GM23338 (cell line): ENCODE results near the gene TRPM1. TPM values are rescaled to one million over a fixed set of nuclear protein-coding genes. Genes with fewer than 3 reads are reported as not detected.

Source experiments
- ATAC-seq: fragments of 200-7000 bp; cut with Tn5 transposase; 3 replicates; pipeline ENCODE4 v1.9.1; 2020
- DNase-seq: peaks from one replicate; pipeline ENCODE4 v3.0.0-alpha.2; 2015; ENCODE audit warnings: low spot score
- H2AFZ ChIP-seq: fragments of 200-600 bp; sonication (generic); 2 replicates; pipeline ENCODE4 v1.8.0; 2016; ENCODE audit warnings: antibody characterized with exemption, mild to moderate bottlenecking, moderate library complexity
- H3F3A ChIP-seq: fragments of 200-600 bp; sonication (generic); replicated peaks from 2 replicates; pipeline ENCODE4 v1.8.0; 2017; ENCODE audit warnings: antibody characterized with exemption, mixed run types, low read depth
- H3K27ac ChIP-seq: fragments of 200-600 bp; sonication (generic); 2 replicates; pipeline ENCODE4 v1.6.1; 2016; ENCODE audit warnings: low read depth
- H3K27me3 ChIP-seq: fragments of 200-600 bp; sonication (generic); 2 replicates; pipeline ENCODE4 v1.8.0; 2016; ENCODE audit warnings: mild to moderate bottlenecking, mixed run types, moderate library complexity; ENCODE audit not compliant: insufficient read depth
- H3K36me3 ChIP-seq: fragments of 200-600 bp; sonication (generic); 2 replicates; pipeline ENCODE4 v1.8.0; 2016; ENCODE audit warnings: mild to moderate bottlenecking; ENCODE audit not compliant: insufficient read depth
- H3K4me1 ChIP-seq: fragments of 200-600 bp; sonication (generic); 2 replicates; pipeline ENCODE4 v1.8.0; 2016; ENCODE audit warnings: mild to moderate bottlenecking, moderate library complexity; ENCODE audit not compliant: insufficient read depth
- H3K4me2 ChIP-seq: fragments of 200-600 bp; sonication (generic); 2 replicates; pipeline ENCODE4 v1.7.1; 2017; ENCODE audit warnings: mixed run types
- H3K4me3 ChIP-seq: fragments of 200-600 bp; sonication (generic); 2 replicates; pipeline ENCODE4 v1.6.1; 2016; ENCODE audit warnings: mixed run types
- H3K79me2 ChIP-seq: fragments of 200-600 bp; sonication (generic); replicated peaks from 2 replicates; pipeline ENCODE4 v1.8.0; 2017; ENCODE audit warnings: mild to moderate bottlenecking; ENCODE audit not compliant: insufficient read depth
- H3K9me2 ChIP-seq: fragments of 200-600 bp; sonication (generic); 2 replicates; pipeline ENCODE4 v1.8.0; 2017; ENCODE audit not compliant: insufficient read depth
- H4K20me1 ChIP-seq: fragments of 200-600 bp; sonication (generic); replicated peaks from 2 replicates; pipeline ENCODE4 v1.8.0; 2017; ENCODE audit warnings: mild to moderate bottlenecking; ENCODE audit not compliant: insufficient read depth
- H3K27ac Mint-ChIP-seq: 2 replicates; pipeline ENCODE4 v1.8.0; 2020; ENCODE audit warnings: inconsistent platforms, mild to moderate bottlenecking, moderate library complexity, mixed read lengths
- H3K27me3 Mint-ChIP-seq: 3 replicates; pipeline ENCODE4 v1.8.0; 2022; ENCODE audit warnings: low read depth, mild to moderate bottlenecking, moderate library complexity, mixed read lengths, inconsistent platforms; ENCODE audit not compliant: insufficient read depth, poor library complexity
- H3K36me3 Mint-ChIP-seq: 3 replicates; pipeline ENCODE4 v1.8.0; 2021; ENCODE audit warnings: low read depth, mild to moderate bottlenecking, inconsistent platforms, moderate library complexity, mixed read lengths
- H3K4me1 Mint-ChIP-seq: 3 replicates; pipeline ENCODE4 v1.8.0; 2020; ENCODE audit warnings: mild to moderate bottlenecking, inconsistent platforms, mixed read lengths
- H3K4me3 Mint-ChIP-seq: 3 replicates; pipeline ENCODE4 v1.8.0; 2021; ENCODE audit warnings: moderate library complexity, mild to moderate bottlenecking, inconsistent platforms, mixed read lengths
- H3K9me3 Mint-ChIP-seq: 3 replicates; pipeline ENCODE4 v1.8.0; 2020; ENCODE audit warnings: moderate library complexity, mild to moderate bottlenecking, inconsistent platforms, mixed read lengths
- CREB1 ChIP-seq: fragments of 250-450 bp; sonication (Bioruptor Pico); IDR thresholded peaks from 2 replicates; pipeline ENCODE4 v1.5.0; 2020; ENCODE audit warnings: low read depth, mild to moderate bottlenecking, moderate library complexity
- EZH2 ChIP-seq: fragments of 200-600 bp; sonication (generic); IDR thresholded peaks from one replicate; pipeline ENCODE4 v1.8.0; 2017; ENCODE audit warnings: antibody characterized with exemption, mild to moderate bottlenecking, low read depth; ENCODE audit not compliant: unreplicated experiment
- EZH2phosphoT487 ChIP-seq: fragments of 200-600 bp; sonication (generic); IDR thresholded peaks from one replicate; pipeline ENCODE4 v1.8.1; 2018; ENCODE audit warnings: antibody characterized with exemption; ENCODE audit not compliant: unreplicated experiment
- JUNB ChIP-seq: IDR thresholded peaks from one replicate; pipeline ENCODE4 v1.6.1; 2016; ENCODE audit warnings: antibody characterized with exemption; ENCODE audit not compliant: unreplicated experiment
- POLR2AphosphoS5 ChIP-seq: IDR thresholded peaks from 2 replicates; pipeline ENCODE4 v1.6.1; 2016; ENCODE audit warnings: antibody characterized with exemption, low read depth
- polyA plus RNA-seq: library from polyadenylated mRNA; unstranded; fragments of >200 nt; fragmentation: Nextera tagmentation; extraction: Ambion mirVana; gene quantifications from 2 replicates; pipeline ENCODE4 v1.2.1, GENCODE V29; 2016
- total RNA-seq: library from RNA; depleted of rRNA; stranded (reverse); fragments of >200 nt; shearing (Covaris generic); gene quantifications from 2 replicates; pipeline ENCODE4 v1.2.3, GENCODE V29; 2014
- TF ChIP-seq, protein P1 (sequence below): fragments of 250-450 bp; sonication (Bioruptor Pico); IDR thresholded peaks from 2 replicates; pipeline ENCODE4 v1.5.0; 2020; ENCODE audit warnings: mild to moderate bottlenecking, moderate library complexity
- TF ChIP-seq, protein P2 (sequence below), 2 experiments: fragments of 200-600 bp in 1 of 2; sonication (generic) in 1 of 2; conservative IDR thresholded peaks; 2 replicates each; pipeline versions ENCODE4 v1.5.1 to v1.6.1; 2016 to 2017; ENCODE audit warnings: antibody characterized with exemption in 2 of 2, low read depth in 2 of 2, mild to moderate bottlenecking in 2 of 2, moderate library complexity in 1 of 2
- TF ChIP-seq, protein P3 (sequence below): IDR thresholded peaks from one replicate; pipeline ENCODE4 v1.6.1; 2018; ENCODE audit warnings: antibody characterized with exemption; ENCODE audit not compliant: unreplicated experiment

The TRPM1 gene
- total and polyA plus RNA-seq, 2 experiments from 2014 or later: 0.19 TPM; not detected in 1

DNA sequence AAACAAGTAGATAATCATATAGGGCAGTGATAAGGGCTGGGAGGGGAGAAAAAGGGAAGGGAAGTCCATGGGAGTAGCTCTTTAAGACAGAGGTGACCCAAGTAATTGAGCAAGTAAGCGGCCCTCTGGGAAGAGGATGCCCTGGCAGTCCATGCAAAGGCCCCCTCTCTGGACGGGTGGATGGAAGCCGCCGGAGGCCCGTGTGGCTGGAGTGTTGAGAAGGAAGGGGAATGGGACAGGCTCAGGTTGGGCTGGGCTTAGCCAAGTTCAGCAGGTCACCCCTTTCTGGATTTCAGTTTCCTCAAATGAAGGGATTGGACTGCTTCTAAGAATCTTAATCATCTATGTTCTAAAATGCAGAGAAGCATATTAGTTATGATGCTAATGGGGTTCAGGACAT is 32.4 kb upstream of the TRPM1 start:
- Mint-ChIP-seq H3K27me3 (peaks cover 12% of the 10 kb centered on the region), H3K4me3 (no peak overlapping the region), H3K27ac (no peak overlapping the region), H3K36me3 (peaks cover 18% of the 10 kb centered on the region), H3K4me1 (peaks cover 16% of the 10 kb centered on the region), H3K9me3 (peaks cover 22% of the 10 kb centered on the region)
- no peak for ATAC-seq
- Histone ChIP-seq H3K27ac (no peak overlapping the region), H4K20me1 (no peaks in the 10 kb centered on the region), H3K4me3 (no peak overlapping the region), H3K4me1 (no peaks in the 10 kb centered on the region; the same call in 1 of the 2 replicates), H3F3A (no peaks in the 10 kb centered on the region), H2AFZ (no peak overlapping the region), H3K36me3 (no peaks in the 10 kb centered on the region), H3K4me2 (no peak overlapping the region), H3K79me2 (no peaks in the 10 kb centered on the region), H3K9me2 (no peaks in the 10 kb centered on the region; the same call in 1 of the 2 replicates), H3K27me3 (no peaks in the 10 kb centered on the region)
- no peak for DNase-seq
- TF ChIP-seq, protein P1, sequence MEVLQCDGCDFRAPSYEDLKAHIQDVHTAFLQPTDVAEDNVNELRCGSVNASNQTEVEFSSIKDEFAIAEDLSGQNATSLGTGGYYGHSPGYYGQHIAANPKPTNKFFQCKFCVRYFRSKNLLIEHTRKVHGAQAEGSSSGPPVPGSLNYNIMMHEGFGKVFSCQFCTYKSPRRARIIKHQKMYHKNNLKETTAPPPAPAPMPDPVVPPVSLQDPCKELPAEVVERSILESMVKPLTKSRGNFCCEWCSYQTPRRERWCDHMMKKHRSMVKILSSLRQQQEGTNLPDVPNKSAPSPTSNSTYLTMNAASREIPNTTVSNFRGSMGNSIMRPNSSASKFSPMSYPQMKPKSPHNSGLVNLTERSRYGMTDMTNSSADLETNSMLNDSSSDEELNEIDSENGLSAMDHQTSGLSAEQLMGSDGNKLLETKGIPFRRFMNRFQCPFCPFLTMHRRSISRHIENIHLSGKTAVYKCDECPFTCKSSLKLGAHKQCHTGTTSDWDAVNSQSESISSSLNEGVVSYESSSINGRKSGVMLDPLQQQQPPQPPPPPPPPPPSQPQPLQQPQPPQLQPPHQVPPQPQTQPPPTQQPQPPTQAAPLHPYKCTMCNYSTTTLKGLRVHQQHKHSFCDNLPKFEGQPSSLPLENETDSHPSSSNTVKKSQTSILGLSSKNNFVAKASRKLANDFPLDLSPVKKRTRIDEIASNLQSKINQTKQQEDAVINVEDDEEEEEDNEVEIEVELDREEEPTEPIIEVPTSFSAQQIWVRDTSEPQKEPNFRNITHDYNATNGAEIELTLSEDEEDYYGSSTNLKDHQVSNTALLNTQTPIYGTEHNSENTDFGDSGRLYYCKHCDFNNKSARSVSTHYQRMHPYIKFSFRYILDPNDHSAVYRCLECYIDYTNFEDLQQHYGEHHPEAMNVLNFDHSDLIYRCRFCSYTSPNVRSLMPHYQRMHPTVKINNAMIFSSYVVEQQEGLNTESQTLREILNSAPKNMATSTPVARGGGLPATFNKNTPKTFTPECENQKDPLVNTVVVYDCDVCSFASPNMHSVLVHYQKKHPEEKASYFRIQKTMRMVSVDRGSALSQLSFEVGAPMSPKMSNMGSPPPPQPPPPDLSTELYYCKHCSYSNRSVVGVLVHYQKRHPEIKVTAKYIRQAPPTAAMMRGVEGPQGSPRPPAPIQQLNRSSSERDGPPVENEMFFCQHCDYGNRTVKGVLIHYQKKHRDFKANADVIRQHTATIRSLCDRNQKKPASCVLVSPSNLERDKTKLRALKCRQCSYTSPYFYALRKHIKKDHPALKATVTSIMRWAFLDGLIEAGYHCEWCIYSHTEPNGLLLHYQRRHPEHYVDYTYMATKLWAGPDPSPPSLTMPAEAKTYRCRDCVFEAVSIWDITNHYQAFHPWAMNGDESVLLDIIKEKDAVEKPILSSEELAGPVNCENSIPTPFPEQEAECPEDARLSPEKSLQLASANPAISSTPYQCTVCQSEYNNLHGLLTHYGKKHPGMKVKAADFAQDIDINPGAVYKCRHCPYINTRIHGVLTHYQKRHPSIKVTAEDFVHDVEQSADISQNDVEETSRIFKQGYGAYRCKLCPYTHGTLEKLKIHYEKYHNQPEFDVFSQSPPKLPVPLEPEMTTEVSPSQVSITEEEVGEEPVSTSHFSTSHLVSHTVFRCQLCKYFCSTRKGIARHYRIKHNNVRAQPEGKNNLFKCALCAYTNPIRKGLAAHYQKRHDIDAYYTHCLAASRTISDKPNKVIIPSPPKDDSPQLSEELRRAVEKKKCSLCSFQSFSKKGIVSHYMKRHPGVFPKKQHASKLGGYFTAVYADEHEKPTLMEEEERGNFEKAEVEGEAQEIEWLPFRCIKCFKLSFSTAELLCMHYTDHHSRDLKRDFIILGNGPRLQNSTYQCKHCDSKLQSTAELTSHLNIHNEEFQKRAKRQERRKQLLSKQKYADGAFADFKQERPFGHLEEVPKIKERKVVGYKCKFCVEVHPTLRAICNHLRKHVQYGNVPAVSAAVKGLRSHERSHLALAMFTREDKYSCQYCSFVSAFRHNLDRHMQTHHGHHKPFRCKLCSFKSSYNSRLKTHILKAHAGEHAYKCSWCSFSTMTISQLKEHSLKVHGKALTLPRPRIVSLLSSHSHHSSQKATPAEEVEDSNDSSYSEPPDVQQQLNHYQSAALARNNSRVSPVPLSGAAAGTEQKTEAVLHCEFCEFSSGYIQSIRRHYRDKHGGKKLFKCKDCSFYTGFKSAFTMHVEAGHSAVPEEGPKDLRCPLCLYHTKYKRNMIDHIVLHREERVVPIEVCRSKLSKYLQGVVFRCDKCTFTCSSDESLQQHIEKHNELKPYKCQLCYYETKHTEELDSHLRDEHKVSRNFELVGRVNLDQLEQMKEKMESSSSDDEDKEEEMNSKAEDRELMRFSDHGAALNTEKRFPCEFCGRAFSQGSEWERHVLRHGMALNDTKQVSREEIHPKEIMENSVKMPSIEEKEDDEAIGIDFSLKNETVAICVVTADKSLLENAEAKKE (CRISPR knock-in tag): no peak
- TF ChIP-seq POLR2AphosphoS5: no peak
- TF ChIP-seq EZH2phosphoT487: no peak
- TF ChIP-seq, protein P2, sequence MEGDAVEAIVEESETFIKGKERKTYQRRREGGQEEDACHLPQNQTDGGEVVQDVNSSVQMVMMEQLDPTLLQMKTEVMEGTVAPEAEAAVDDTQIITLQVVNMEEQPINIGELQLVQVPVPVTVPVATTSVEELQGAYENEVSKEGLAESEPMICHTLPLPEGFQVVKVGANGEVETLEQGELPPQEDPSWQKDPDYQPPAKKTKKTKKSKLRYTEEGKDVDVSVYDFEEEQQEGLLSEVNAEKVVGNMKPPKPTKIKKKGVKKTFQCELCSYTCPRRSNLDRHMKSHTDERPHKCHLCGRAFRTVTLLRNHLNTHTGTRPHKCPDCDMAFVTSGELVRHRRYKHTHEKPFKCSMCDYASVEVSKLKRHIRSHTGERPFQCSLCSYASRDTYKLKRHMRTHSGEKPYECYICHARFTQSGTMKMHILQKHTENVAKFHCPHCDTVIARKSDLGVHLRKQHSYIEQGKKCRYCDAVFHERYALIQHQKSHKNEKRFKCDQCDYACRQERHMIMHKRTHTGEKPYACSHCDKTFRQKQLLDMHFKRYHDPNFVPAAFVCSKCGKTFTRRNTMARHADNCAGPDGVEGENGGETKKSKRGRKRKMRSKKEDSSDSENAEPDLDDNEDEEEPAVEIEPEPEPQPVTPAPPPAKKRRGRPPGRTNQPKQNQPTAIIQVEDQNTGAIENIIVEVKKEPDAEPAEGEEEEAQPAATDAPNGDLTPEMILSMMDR (conservative IDR thresholded peaks at IDR 0.05; ENCODE audit: low read depth in 2 of 2): no peak
- no peak for TF ChIP-seq JUNB
- no peak for TF ChIP-seq EZH2
- TF ChIP-seq, protein P3, sequence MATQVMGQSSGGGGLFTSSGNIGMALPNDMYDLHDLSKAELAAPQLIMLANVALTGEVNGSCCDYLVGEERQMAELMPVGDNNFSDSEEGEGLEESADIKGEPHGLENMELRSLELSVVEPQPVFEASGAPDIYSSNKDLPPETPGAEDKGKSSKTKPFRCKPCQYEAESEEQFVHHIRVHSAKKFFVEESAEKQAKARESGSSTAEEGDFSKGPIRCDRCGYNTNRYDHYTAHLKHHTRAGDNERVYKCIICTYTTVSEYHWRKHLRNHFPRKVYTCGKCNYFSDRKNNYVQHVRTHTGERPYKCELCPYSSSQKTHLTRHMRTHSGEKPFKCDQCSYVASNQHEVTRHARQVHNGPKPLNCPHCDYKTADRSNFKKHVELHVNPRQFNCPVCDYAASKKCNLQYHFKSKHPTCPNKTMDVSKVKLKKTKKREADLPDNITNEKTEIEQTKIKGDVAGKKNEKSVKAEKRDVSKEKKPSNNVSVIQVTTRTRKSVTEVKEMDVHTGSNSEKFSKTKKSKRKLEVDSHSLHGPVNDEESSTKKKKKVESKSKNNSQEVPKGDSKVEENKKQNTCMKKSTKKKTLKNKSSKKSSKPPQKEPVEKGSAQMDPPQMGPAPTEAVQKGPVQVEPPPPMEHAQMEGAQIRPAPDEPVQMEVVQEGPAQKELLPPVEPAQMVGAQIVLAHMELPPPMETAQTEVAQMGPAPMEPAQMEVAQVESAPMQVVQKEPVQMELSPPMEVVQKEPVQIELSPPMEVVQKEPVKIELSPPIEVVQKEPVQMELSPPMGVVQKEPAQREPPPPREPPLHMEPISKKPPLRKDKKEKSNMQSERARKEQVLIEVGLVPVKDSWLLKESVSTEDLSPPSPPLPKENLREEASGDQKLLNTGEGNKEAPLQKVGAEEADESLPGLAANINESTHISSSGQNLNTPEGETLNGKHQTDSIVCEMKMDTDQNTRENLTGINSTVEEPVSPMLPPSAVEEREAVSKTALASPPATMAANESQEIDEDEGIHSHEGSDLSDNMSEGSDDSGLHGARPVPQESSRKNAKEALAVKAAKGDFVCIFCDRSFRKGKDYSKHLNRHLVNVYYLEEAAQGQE: no peak
- no peak for TF ChIP-seq CREB1 (CRISPR knock-in tag)
